CD8-positive, alpha-beta memory T cell (primary cell): ENCODE measurements around the gene AKIP1. TPM values are rescaled to one million over a fixed set of nuclear protein-coding genes. Genes with fewer than 3 reads are reported as not detected.

ENCODE experiments used
- CTCF ChIA-PET: fragments of 350-600 bp; sonication (Branson Sonifier 250); formaldehyde crosslinking; loops from one replicate; lab custom pipeline; 2021; ENCODE audit warnings: antibody characterized with exemption; lab: Charles Lee
- POLR2A ChIA-PET: fragments of 350-600 bp; sonication (Branson Sonifier 250); formaldehyde crosslinking; loops from one replicate; lab custom pipeline; 2021; ENCODE audit warnings: antibody characterized with exemption; lab: Charles Lee
- DNase-seq, 5 donors: peaks; one replicate each; pipeline versions ENCODE4 v3.0.0 to v3.0.0-alpha.2; 2020 to 2022; ENCODE audit warnings: mixed read lengths in 1 of 5
- H3K27ac ChIP-seq: one replicate; pipeline ENCODE4 v1.7.0; 2013; ENCODE audit warnings: low read depth, mild to moderate bottlenecking, low read length, moderate library complexity
- H3K27me3 ChIP-seq: 2 replicates; pipeline ENCODE4 v1.7.0; 2013; ENCODE audit warnings: low read length, mild to moderate bottlenecking; ENCODE audit not compliant: insufficient read depth, poor library complexity, severe bottlenecking
- H3K36me3 ChIP-seq: 2 replicates; pipeline ENCODE4 v1.7.0; 2013; ENCODE audit warnings: mild to moderate bottlenecking, low read length, moderate library complexity; ENCODE audit not compliant: insufficient read depth
- H3K4me1 ChIP-seq: 2 replicates; pipeline ENCODE4 v1.7.0; 2013; ENCODE audit warnings: mild to moderate bottlenecking, low read length, moderate library complexity; ENCODE audit not compliant: insufficient read depth
- H3K4me3 ChIP-seq: 2 replicates; pipeline ENCODE4 v1.7.0; 2013; ENCODE audit warnings: mild to moderate bottlenecking, low read length
- H3K9me3 ChIP-seq: 2 replicates; pipeline ENCODE4 v1.7.0; 2013; ENCODE audit warnings: mild to moderate bottlenecking, low read length
- H3K27ac Mint-ChIP-seq, 8 donors: one replicate each; pipeline ENCODE4 v1.8.0; 2020 to 2021; ENCODE audit warnings: mixed read lengths in 8 of 8, mild to moderate bottlenecking in 6 of 8, inconsistent platforms in 3 of 8, moderate library complexity in 3 of 8
- H3K27me3 Mint-ChIP-seq, 2 donors: one replicate each; pipeline ENCODE4 v1.8.0; 2020 to 2021; ENCODE audit warnings: mixed read lengths in 2 of 2, mild to moderate bottlenecking in 1 of 2, moderate library complexity in 1 of 2
- H3K36me3 Mint-ChIP-seq, 3 donors: one replicate each; pipeline ENCODE4 v1.8.0; 2020 to 2021; ENCODE audit warnings: mixed read lengths in 3 of 3, inconsistent platforms in 1 of 3, mild to moderate bottlenecking in 1 of 3
- H3K4me1 Mint-ChIP-seq, 3 donors: one replicate each; pipeline ENCODE4 v1.8.0; 2020 to 2021; ENCODE audit warnings: mixed read lengths in 3 of 3, inconsistent platforms in 1 of 3, mild to moderate bottlenecking in 1 of 3
- H3K4me3 Mint-ChIP-seq, 7 donors: one replicate each; pipeline ENCODE4 v1.8.0; 2020 to 2021; ENCODE audit warnings: mixed read lengths in 7 of 7, mild to moderate bottlenecking in 6 of 7, moderate library complexity in 4 of 7, inconsistent platforms in 2 of 7
- H3K9me3 Mint-ChIP-seq, 5 donors: one replicate each; pipeline ENCODE4 v1.8.0; 2020 to 2022; ENCODE audit warnings: mixed read lengths in 5 of 5, mild to moderate bottlenecking in 3 of 5, moderate library complexity in 2 of 5, inconsistent platforms in 1 of 5
- polyA plus RNA-seq: library from polyadenylated mRNA; unstranded; fragments of 300-500 nt; fragmentation: Illumina TruSeq; gene quantifications from one replicate; pipeline ENCODE4 v1.2.3, GENCODE V29; 2021
- total RNA-seq, 2 experiments: library from RNA; stranded (reverse); gene quantifications; one replicate each; pipeline ENCODE4 v1.2.3, GENCODE V29; 2021

Gene AKIP1
- total and polyA plus RNA-seq, 3 experiments from 2014 or later = 16.3 to 26.9 (median 24.0) TPM

DNA sequence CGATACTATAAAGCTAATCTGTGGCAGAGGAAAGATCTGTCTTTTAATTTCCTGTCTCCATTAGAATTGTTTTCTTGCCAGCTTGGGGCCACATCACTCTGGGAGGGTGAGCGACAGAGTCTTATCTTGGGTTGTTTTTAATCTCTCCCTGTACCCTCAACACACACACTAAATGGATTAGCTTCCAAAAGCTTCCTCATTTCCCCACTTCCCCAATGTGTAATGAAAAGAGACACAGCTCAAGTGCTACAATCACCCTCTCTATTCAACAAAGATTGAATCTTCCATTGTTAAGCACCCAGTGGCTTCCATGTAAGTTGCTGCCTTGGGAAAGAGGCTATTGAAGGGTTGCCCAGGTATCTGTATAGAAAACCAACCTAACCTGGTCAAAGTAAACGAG, 37.9 kb downstream of the AKIP1 start:
- Histone ChIP-seq H3K4me3 (no peak overlapping the region), H3K27me3 (no peaks in the 10 kb centered on the region), H3K9me3 (no peaks in the 10 kb centered on the region), H3K36me3 (peaks cover 11% of the 10 kb centered on the region), H3K4me1 (no peaks in the 10 kb centered on the region), H3K27ac (no peak overlapping the region)
- Mint-ChIP-seq H3K4me1 (peaks cover 0 to 3% (median 2%) of the 10 kb centered on the region in 3 donors), H3K36me3 (peaks cover 22 to 63% (median 27%) of the 10 kb centered on the region in 3 donors), H3K4me3 (no peak overlapping the region), H3K9me3 (no peaks in the 10 kb centered on the region), H3K27ac (no peak overlapping the region), H3K27me3 (peaks cover 0 to 3% of the 10 kb centered on the region in 2 donors)
- CTCF ChIA-PET = interaction anchor here (1.4 to 1.6 kb wide), 2 partner anchors 10 to 109 kb away, joined by 3 to 4 read pairs; no protein-coding TSS in a partner anchor
- POLR2A ChIA-PET = no interaction called here
- no peak for DNase-seq

DNA sequence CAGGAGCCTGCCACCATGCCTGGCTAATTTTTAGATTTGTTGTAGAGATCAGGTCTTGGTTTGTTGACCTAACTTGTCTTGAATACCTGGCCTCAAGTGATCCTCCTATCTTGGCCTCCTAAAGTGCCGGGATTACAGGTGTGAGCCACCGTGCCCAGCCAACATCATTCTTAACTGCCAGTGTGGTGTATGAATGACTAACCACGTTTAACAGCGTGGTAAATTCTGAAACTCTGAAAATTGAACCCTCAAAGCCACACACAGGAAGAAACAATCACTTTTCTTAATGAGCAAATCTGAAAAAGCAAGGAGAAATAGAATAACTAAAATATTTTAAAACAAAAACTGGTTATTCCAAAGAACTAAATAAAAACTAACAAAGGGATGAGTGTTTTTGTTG, 45.9 kb downstream of the AKIP1 start:
- Histone ChIP-seq H3K4me1 (peaks cover under 1% of the 10 kb centered on the region), H3K27me3 (no peaks in the 10 kb centered on the region), H3K27ac (no peak overlapping the region), H3K36me3 (peaks cover 10% of the 10 kb centered on the region), H3K9me3 (no peaks in the 10 kb centered on the region), H3K4me3 (no peak overlapping the region)
- DNase-seq = no peak
- Mint-ChIP-seq H3K27ac (peak overlapping the region in 4 of 8 donors; percentile 30 to 83 (median 56)), H3K4me3 (no peak overlapping the region), H3K36me3 (peaks cover 0 to 61% (median 11%) of the 10 kb centered on the region in 3 donors), H3K27me3 (no peaks in the 10 kb centered on the region), H3K4me1 (peaks cover 22 to 41% (median 27%) of the 10 kb centered on the region in 3 donors), H3K9me3 (no peaks in the 10 kb centered on the region)
- ChIA-PET POLR2A (no interaction called here), CTCF (no interaction called here)

DNA sequence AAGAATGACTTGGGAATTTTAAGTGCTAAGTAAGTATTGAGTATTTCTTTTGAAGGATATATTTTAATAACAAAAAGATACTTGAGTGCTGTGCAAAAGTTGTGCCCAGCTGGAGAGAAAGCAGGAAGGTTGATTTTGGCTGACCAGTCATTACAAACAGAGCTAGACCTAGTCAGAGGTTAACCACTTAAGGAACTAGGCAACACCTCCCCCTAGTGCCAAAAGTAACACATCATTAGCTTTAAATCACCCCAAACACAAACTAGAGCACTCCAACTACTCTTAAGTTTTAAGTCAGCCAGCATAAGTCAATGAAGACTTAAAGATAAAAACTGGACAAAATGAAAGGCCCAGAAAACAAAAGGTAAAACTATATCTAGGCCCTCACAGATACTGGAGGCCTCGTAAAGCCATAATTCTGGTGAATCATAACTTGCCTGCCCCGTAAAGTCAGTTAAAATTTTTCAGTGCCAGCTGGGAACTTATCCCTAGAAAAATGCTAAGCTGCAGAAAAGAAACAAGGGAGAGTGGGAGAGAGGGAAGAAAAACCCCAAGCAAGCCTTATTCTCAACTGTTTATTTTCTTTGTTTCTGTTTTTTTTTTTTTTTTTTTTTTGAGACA, 48.7 kb downstream of the AKIP1 start:
- CTCF ChIA-PET = interaction anchor here (0.8 to 3.6 kb wide), 10 partner anchors 10 to 575 kb away, joined by 3 to 26 read pairs (median 4); partner anchors contain the start of gene AKIP1

DNA sequence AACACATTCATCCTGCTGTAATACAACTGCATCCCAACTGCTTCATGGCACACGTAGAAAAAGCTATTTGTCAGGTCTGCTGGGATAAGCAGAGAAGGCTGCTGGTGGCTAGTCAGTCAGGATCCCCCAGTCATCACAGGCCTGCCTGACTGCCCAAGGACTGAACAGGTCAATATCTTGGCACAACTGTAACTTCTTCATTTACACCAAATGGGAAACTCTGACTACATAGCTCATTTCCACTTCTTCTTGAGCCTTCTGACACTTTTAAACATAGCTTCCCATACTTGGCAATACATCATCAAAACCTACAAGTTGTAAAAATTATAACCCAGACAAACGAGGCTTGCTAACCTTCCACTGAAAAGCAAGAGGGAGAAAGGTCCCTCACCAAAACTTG, 50.4 kb downstream of the AKIP1 start:
- no peaks in the 10 kb centered on the region for H3K27me3 Mint-ChIP-seq
- peak overlapping the region in 5 of 8 donors; percentile 38 to 79 (median 41) for H3K27ac Mint-ChIP-seq
- POLR2A ChIA-PET = interaction anchor here (0.6 kb wide), 1 partner anchor 302 kb away, joined by 4 read pairs; no protein-coding TSS in a partner anchor
- peaks cover 3% of the 10 kb centered on the region for H3K36me3 ChIP-seq
- CTCF ChIA-PET = interaction anchor here (3.6 kb wide), 1 partner anchor 48 kb away, joined by 26 read pairs; no protein-coding TSS in a partner anchor
- H3K36me3 Mint-ChIP-seq = peaks cover 0 to 40% (median 2%) of the 10 kb centered on the region in 3 donors
- H3K4me1 Mint-ChIP-seq = peaks cover 40 to 64% (median 50%) of the 10 kb centered on the region in 3 donors
- no peak for DNase-seq
- H3K27ac ChIP-seq = no peak overlapping the region
- peaks cover 24% of the 10 kb centered on the region for H3K4me1 ChIP-seq
- H3K4me3 Mint-ChIP-seq = peak overlapping the region in 2 of 7 donors; percentile 26 to 52
- H3K4me3 ChIP-seq = no peak overlapping the region
- H3K9me3 ChIP-seq = no peaks in the 10 kb centered on the region
- H3K27me3 ChIP-seq = no peaks in the 10 kb centered on the region
- H3K9me3 Mint-ChIP-seq = no peaks in the 10 kb centered on the region

More for the DNA sequence above, 48.7 kb downstream of the AKIP1 start:
- Mint-ChIP-seq H3K27ac (peak overlapping the region in 4 of 8 donors; percentile 29 to 67 (median 52)), H3K36me3 (peaks cover 0 to 49% (median 7%) of the 10 kb centered on the region in 3 donors), H3K9me3 (no peaks in the 10 kb centered on the region), H3K27me3 (no peaks in the 10 kb centered on the region), H3K4me3 (peak overlapping the region in 1 of 7 donors; percentile 22), H3K4me1 (peaks cover 34 to 54% (median 45%) of the 10 kb centered on the region in 3 donors)
- POLR2A ChIA-PET = interaction anchor here (0.6 to 1.1 kb wide), 2 partner anchors 47 to 277 kb away, joined by 3 to 6 read pairs; partner anchors contain the start of genes RPL27A and TRIM66
- Histone ChIP-seq H3K27me3 (no peaks in the 10 kb centered on the region), H3K27ac (no peak overlapping the region), H3K9me3 (no peaks in the 10 kb centered on the region), H3K36me3 (peaks cover 3% of the 10 kb centered on the region), H3K4me3 (no peak overlapping the region), H3K4me1 (peaks cover 18% of the 10 kb centered on the region)
- DNase-seq = peak in 2 of 5 donors; percentile 21 to 22

DNA sequence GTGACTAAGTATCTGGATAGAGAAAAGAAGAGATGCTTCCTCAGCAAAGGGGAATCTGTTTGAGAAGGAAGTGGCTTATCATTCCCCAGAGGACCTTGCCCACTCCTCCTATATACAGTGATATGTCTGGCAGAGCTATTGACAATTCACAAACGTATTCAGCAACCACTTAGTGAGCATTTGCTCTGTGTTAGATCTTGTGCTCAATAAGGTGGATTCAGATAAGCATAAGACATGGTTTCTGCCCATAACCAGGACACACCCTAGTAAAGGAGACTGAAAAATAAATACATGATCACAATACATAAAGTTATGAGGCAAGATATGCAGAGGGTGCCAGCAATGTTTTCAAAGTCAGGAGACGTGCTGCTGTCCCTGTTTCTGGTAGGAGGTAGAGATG, 51.9 kb downstream of the AKIP1 start:
- Histone ChIP-seq H3K4me3 (peak overlapping the region; percentile 87), H3K36me3 (no peaks in the 10 kb centered on the region), H3K9me3 (no peaks in the 10 kb centered on the region), H3K4me1 (peaks cover 24% of the 10 kb centered on the region), H3K27me3 (no peaks in the 10 kb centered on the region), H3K27ac (peak overlapping the region; percentile 94)
- Mint-ChIP-seq H3K36me3 (peaks cover 0 to 36% (median 2%) of the 10 kb centered on the region in 3 donors), H3K4me1 (peaks cover 35 to 52% (median 41%) of the 10 kb centered on the region in 3 donors), H3K4me3 (peak overlapping the region; percentile 94 to 97 (median 97)), H3K27ac (peak overlapping the region; percentile 91 to 99 (median 97)), H3K27me3 (no peaks in the 10 kb centered on the region), H3K9me3 (no peaks in the 10 kb centered on the region)
- DNase-seq = no peak
- POLR2A ChIA-PET = interaction anchor here (2.6 kb wide), 1 partner anchor 274 kb away, joined by 10 read pairs; no protein-coding TSS in a partner anchor
- CTCF ChIA-PET = interaction anchor here (1.4 to 1.9 kb wide), 2 partner anchors 49 to 52 kb away, joined by 5 to 6 read pairs; partner anchors contain the start of gene AKIP1

DNA sequence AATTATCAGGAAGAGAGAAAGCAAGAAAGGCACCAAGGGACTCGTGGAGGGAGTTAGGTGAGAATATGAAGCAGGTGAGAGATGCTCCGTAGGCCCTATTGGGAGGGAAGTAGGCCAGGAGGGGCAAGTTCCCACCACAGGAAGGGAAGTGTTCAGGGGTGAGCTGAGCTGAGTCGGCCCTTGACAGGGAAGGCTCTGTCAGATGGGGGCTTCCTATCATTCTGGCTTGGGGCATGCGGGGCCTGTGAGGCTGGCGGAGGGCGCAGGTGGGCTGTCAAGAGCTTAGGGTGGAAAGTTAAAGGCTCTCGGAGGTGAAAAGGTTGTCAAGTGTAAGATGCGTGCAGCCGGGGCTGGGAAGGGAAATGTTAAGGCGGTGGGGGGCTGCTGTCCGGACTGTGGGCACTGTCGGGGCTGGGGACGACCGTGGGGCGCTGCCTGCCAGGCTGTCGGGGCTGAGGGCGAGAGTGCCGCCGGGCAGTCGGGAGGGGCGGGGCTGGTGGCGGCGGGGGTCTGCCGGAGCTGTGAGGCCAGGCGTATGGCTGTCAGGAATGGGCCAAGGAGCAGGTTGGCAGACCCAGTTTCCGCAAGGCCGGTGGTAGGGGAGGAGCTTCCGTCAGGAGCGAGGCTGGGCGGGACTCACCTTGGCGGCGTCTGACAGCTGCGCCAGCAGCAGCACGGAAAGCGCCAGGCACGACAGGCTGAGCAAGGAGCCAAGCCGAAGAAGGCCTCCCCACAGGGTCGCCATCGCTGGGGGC, 52.8 kb downstream of the AKIP1 start:
- peak overlapping the region; percentile 87 for H3K4me3 ChIP-seq
- ChIA-PET CTCF (interaction anchor here (0.8 to 1.9 kb wide), 6 partner anchors 18 to 496 kb away, joined by 3 to 6 read pairs (median 4); partner anchors contain the start of genes AKIP1 and ZNF143), POLR2A (interaction anchor here (1.0 to 2.6 kb wide), 5 partner anchors 40 to 496 kb away, joined by 4 to 13 read pairs (median 6); partner anchors contain the start of genes NRIP3, RPL27A, TRIM66 and ZNF143)
- H3K27ac ChIP-seq = peak overlapping the region; percentile 94
- H3K9me3 Mint-ChIP-seq = no peaks in the 10 kb centered on the region
- H3K9me3 ChIP-seq = no peaks in the 10 kb centered on the region
- H3K4me1 Mint-ChIP-seq = peaks cover 35 to 50% (median 40%) of the 10 kb centered on the region in 3 donors
- peaks cover 24% of the 10 kb centered on the region for H3K4me1 ChIP-seq
- H3K27me3 ChIP-seq = no peaks in the 10 kb centered on the region
- no peaks in the 10 kb centered on the region for H3K36me3 ChIP-seq
- H3K27me3 Mint-ChIP-seq = no peaks in the 10 kb centered on the region
- peak overlapping the region; percentile 91 to 99 (median 97) for H3K27ac Mint-ChIP-seq
- peak overlapping the region; percentile 94 to 97 (median 97) for H3K4me3 Mint-ChIP-seq
- H3K36me3 Mint-ChIP-seq = peaks cover 0 to 36% (median 2%) of the 10 kb centered on the region in 3 donors
- DNase-seq = peak; percentile 68 to 85 (median 78)
